ENCODE results near the gene TUBAL3. TPM values are rescaled to one million over a fixed set of nuclear protein-coding genes. Genes with fewer than 3 reads are reported as not detected.
A peak's percentile ranks its signal among the peaks of the same experiment; 100 is the strongest.

The TUBAL3 gene
- not detected for total RNA-seq

DNA sequence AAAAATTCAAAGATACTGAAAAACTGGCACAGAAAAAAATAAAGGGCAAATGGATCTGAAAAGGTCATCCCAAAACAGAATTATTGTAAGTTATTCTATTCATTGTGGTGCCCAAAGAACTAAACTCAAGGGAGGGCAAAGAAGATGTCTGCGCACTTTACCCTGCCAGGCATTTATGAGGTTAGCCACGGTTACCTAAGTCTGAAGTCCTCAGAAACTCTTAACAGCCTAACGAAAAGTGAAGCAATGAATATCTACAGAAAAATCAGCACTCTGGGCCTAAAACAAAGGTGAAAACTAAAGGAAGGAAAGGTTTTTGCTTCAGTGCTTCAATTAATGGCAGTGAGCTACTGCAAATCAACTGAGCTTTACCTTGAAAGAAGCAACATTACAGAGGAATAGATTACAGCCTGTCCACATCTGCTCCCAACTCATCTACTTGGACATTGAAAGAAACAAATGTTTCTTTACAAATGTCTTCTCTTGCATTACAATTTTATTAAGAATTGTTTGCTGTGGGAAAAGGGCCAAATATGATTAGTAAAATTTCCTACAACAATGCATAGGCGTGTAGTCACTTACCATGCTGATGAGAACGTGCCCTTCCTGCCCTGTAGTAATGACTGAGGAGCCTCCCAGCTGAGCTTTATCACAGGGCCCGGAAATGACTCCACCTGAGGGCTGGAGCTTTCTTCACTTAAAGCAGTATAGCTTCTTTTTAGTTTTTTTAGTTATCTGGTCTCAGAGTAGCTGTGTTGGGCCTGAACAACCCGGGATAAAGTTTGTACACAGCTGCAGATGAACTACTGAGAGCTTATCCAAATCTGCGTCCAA lies at the start of gene TUBAL3:
Gene TUBAL3 (minus strand): TSS at position 621 of the 834 bp plus-strand sequence. CDS start 36 bp downstream, at position 585.
- DNase-seq (ENCODE audit: low spot score in 2 of 2): no peak
- FAIRE-seq: no peak

DNA sequence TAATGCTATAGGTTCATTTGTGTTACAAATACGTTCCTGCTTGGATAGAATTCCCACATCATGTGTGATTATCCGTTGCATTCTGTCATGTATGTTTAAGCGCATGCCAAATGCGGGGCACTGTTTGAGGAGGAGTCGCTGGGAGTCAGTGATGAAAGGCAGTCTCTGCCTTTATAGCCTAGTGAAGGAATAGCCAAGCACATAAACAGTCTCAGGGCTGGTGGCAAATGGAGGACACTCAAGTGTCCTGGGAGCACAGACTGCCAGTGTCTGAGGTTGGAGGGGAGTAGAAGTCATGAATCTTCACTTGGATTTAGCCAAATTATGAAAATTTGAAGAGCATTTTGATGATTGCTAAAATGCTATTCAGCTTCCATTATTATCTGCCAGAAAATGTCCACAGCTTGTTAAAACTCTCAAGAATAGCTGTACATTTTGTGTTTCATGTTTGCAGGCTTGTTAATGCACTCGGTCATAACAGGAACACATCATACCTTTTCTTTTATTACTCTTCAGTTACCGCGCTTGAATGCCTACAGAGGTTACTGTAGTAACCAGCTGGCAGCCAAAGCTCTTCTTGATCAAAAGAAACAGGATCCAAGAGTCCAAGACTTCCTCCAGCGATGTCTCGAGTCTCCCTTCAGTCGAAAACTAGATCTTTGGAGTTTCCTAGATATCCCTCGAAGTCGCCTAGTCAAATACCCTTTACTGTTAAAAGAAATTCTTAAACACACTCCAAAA lies 49.3 kb upstream of the TUBAL3 start:
- FAIRE-seq (no peak), DNase-seq (ENCODE audit: low spot score in 2 of 2) (no peak)

DNA sequence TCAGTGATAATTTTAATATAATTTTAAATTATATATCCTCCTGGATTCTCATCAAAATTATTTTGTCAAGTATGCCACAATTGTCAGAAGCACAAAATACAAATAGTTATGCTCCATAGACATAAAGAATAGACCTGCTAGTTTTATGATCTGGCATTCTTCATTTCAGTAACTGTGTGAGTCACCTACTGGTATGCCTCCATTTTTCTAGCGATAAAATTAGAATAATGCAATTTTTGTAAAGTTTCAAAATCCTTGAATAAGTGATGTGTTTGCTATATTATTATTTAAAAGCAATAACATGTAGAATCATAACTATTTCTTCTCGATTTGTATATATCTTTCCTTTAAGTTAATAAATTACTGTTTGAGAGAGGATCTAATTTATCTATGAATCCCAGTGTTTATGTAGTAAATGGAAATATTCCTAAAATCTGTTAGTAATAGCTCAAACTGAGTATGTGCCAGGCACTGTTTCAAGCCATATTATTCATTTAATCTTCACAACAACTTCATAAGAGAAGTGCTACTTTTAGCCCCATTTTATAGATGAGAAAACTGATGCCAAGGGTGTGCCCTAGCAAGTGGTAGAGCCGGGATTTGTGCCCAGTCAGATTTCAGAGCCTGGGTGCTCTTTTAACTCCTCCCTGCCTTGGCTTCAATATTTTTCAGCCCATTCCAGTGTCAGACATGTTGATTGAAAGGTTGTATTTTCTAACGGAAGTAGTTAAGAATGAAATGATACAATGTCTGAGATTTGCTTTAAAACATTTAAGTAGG lies 46.2 kb upstream of the TUBAL3 start:
- DNase-seq (ENCODE audit: low spot score in 2 of 2) (no peak), FAIRE-seq (no peak)

DNA sequence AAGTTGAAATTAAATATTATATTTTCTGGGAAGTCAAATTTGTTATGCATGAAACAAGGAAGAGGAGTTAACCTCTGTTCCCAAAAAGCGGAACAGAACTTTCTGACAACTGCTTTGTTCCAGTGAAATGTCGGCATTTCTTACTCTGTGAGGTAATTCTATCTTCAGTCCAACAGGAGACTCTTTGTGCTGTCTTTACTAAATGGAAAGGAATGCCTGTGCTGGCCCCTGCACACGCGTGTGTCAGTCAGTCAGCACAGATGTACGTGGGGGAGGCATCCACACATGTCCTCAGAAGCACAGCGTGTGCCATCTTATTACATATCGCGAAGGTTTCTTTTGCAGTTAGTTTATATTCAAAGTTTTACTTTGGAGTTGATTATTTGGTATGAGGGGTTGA lies 45.2 kb upstream of the TUBAL3 start:
- no peak for FAIRE-seq
- no peak for DNase-seq (ENCODE audit: low spot score in 2 of 2)

DNA sequence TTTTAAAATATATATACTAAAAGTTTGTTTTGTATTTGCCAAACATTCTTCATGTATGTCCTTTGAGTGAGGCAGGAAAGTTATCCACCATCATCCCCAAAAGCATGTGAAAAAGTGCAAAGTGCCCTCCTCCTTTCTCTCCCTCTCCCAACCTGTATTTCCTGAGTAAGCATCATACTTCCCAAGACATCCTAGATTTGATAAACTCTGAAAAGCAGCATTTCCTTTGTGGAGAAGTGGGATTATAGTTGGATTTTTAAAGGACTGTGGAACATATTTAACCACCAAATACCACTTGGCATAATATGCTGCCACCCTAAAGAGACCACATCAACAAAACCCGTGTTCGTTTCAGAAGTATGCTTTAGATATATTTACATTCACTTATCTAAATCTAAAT lies 44.6 kb upstream of the TUBAL3 start:
- DNase-seq (ENCODE audit: low spot score in 2 of 2) (no peak), FAIRE-seq (no peak)

DNA sequence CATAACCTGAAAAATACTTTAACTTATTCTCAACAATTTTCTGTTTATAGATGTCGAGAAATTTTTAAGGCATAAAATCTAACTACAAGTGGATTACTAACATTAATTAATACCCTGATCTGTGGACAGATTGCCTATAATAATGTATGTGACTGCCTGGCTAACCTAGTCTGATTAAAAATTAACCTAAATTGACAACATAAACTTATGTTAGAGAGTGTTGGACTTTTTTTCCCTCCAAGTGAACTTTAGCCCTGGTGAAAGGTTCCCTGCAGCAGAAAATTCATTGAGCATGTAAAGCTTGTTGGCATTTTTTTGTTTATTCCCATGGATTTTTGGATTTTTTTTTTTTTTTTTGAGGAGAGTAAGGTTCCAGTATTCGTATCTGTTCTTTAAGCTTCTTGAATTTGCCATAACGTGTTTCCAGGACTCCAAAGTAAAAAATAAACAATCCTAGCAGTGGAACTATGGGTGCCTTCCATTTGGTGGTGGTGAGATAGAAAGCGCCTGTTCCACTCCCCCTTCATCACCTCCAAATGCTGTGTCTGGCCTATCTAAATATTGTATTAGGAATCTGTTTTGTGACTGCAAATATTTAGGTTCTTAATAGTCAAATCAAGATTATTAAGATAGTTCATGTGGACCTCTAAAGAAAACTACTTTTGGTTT lies 43.8 kb upstream of the TUBAL3 start:
- DNase-seq (ENCODE audit: low spot score in 2 of 2) (no peak), FAIRE-seq (no peak)

DNA sequence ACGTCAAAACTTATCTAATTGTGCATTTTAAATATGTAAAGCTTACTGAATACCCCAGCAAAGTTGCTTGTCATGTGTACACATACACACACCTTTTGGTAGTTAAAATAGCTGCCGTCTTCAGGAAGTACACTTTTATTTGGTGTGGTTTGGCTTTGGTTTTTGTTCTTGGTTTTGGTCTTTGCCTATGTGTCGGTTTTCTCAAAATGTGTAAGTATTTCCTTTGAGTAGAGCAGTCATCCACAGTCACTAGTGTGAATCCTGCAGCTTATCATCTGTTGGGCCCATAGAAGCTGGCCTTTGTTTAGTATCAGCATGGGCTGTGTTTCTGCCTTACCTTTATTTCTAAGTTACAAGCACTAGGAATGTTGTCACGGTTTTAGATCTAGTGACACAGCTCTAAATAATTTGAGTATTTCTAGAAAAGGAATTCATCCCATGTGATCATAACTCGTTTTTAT lies 43.0 kb upstream of the TUBAL3 start:
- no peak for FAIRE-seq
- no peak for DNase-seq (ENCODE audit: low spot score in 2 of 2)

DNA sequence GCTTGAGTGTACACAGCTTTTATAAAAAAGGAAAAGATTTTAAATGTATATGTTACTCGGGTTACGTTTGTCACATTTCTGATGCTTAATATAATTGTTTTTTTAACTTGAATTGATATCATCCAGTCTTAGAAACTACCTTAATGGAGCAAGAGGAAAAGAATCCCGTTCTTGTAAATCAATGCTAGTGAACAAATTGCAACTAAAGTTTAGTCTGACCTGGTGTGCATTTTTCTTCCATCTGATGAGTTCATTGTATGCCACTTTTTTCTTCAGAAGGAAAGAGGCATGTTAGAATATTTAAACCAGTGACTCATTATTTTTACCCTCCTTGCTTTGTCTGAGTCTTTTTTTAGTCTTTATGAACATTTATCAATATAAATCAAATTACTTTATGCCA lies 42.4 kb upstream of the TUBAL3 start:
- FAIRE-seq (no peak), DNase-seq (ENCODE audit: low spot score in 2 of 2) (no peak)

DNA sequence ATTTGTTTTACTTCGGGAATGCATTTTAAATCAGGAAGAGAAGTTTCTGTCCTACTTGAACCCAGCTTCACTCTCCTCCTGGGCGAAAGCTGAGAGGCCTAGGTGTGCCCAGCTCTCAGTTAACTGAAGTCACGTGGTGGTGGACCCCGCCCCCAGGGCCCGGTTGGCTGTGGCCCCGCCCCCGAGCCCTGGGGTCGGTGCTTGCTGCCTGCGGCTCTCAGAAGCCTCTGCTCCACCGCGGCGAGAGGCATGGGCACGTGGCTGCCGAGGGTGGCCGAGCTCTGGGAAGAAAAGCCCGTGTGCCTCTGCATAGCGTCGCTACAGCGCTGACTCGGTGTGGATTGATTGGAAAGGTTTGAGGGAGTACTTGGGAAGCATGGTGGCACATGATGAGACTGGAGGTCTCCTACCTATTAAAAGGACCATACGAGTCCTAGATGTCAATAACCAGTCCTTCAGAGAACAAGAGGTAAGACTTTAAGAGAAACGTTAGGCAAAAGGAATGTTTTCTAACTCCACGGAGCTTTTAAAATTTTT lies 41.8 kb upstream of the TUBAL3 start:
- no peak for FAIRE-seq

DNA sequence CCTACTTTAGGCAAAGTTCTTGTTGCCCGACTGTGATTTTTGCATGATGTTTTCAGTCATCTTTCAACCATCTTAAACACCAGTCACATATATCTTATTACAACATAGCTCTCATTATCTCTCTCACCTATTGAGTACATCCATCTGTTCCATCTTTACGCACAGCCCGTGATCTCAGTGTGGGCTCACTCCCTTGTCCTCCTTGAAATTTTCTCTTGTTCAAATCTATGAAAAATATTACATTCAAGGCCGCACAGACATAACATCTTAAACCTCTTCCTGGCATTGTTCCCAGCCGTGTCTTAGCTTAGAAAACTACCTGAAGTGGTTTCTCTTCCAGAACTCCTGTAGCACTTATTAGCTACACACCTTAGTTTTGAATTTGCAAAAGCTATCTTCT lies 40.4 kb upstream of the TUBAL3 start:
- no peak for FAIRE-seq
- DNase-seq (ENCODE audit: low spot score in 2 of 2): no peak

More for the DNA sequence above, 41.8 kb upstream of the TUBAL3 start:
- peak in 1 of 2 donors; percentile 39 for DNase-seq (ENCODE audit: low spot score in 2 of 2)

DNA sequence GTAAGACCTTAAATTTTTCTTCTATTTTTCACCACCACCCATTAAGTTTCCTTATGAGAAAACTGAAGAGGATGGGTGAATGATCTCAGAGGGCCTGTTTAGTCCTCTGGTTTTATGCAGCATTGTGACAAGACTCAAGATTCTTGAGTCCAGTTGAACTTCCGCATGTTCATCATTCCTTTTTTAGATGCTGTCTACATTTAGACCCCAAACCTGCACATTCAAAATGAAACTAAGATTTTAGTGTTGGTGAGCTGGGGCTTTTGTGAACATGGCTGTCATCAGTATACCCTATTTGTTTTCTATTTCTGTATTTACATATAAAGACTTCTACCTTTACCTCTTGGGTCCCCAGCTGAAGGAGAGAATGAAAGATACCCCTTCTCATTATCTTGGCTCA lies 38.8 kb upstream of the TUBAL3 start:
- FAIRE-seq: no peak
- no peak for DNase-seq (ENCODE audit: low spot score in 2 of 2)

DNA sequence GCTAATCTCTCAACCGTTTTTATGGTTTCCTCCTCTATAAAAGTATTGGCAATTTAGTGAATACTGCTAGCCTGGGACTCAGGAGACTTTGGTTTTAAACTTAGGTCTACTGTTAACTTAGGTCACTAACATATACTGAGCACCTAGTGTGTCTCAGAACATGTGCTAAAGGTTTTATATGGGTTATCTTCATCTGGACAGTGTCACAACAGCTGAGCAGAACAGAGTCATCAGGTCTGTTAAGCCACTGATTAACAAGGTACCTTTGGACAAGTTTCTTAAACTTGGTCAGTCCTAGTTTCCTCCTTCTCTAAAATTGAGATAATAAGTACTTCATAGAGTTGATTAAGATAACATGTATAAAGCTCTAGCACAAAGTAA lies 38.4 kb upstream of the TUBAL3 start:
- FAIRE-seq: no peak
- DNase-seq (ENCODE audit: low spot score in 2 of 2): no peak

DNA sequence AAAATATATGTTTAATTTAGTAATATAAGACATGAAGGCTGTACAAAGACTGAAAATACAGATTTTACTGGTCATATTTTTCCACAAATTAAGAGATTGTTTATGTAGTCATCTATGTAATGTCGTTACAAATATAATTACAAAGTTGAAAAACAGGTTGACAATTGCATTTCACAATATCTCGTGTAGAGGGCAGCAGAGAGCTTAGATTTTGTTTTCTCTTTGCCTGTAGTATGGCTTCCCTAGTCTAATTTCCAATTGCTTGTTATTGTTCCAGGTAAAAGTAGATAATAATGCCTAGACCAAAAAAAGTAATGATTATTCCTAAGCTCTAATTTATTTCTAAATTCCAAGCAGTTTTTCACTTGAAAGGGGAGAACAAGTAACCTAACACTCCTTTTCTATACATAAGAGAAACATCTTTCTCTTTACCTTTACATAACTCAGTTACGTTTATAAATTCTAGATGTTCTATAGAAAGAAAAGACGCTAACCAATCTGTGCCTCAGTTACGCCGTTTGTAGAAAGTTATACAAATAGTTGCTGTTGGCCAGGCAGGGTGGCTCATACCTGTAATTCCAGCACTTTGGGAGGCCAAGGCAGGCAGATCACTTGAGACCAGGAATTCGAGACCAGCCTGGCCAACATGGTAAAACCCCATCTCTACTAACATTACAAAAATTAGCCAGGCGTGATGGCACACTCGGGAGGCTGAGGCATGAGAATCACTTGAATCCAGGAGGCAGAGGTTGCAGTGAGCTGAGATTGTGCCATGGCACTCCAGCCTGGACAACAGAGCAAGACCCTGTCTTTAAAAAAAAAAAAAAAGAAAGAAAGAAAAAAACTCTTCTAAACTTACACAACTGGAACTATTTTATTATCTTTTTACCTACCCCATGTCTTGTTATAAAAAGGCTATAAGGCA lies 37.7 kb upstream of the TUBAL3 start:
- peak; percentile 91 for FAIRE-seq
- peak; percentile 41 to 49 for DNase-seq (ENCODE audit: low spot score in 2 of 2)

DNA sequence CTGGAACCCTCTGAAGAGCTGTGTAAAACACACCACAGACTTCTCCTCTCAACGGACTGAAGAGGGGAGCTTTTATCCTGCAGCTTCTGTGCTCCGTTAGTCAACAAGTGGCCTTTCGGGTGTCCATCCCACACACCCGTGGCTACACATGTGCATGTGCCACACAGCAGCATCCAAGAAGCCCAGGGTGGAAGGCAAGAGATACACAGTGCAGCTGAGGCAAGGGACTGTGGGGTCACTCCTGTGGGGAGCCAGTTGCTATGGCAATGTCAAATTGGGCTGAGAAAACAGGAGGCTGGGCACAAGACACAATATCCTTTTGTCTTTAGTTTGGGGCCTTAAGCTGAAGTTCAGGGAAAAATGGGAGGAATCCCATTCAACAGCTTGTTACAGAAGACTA lies 36.5 kb upstream of the TUBAL3 start:
- FAIRE-seq (no peak), DNase-seq (ENCODE audit: low spot score in 2 of 2) (no peak)

DNA sequence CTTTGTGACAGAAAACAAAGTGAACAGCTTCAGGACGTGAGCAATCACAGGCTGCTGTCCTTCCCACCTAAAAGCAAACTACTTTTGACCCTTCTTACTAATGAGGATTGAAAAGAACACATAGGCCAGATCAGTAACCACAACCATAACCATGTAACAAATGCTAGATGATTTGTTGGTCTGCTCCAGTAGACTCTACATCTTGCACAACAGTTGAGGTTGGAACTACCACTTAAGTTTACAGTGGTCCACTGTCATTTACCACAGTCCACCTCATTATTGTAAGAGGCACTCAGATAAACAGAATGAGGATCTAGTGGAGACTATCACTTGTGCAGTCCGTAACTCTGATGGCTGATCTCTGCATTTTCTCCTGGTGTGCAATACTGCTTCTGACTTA lies 35.6 kb upstream of the TUBAL3 start:
- FAIRE-seq (no peak), DNase-seq (ENCODE audit: low spot score in 2 of 2) (no peak)

DNA sequence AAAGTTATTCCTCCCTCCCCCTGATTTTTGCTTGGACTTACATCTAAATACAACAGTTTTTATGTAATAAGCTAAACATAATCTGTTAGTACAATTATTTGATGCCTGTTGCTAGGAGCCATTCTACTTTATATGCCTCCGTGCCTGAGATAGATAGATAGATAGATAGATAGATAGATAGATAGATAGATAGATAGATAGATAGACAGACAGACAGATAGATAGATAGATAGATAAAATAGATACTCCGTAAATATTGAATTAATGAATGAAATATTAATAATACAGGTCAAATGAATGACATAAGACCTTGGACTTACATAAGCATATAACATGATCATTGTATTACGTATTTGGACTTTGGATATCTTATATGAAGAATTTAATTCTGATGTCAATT lies 30.7 kb upstream of the TUBAL3 start:
- FAIRE-seq: no peak

DNA sequence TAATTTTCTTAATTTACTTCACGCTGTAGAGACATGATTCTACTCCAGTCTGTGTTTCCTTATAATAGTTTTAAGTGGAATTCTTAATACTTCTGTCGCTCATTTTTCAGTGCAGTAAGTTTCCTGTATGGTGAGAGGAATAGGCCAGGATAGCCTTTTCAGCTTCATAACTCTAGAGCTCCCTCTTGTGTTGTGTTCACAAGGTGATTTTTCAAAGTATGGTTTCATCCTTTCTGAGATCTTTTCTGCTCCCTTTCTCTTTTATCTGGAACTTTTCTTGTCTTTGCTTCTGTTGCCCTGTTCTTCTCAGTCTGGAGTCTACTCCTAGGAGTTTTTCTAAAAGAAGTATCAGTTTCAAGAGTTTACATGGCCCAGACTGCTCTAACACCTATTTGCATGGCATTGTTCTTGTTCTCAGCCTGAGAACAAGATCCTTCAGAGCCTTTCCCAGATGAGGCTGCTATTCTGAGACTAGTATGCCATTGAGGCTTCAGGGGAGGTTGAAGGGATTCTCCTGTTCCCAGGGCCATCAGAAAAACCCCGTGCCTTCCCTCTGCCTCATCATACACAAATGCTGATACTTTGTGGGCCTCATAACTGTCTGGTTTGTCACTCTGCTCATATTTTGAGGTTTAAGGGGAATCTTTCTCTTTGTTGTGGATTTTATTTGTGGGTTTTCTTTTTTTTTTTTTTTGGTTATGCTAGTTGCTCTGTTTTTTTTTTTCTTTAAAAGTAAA lies 29.6 kb upstream of the TUBAL3 start:
- no peak for DNase-seq (ENCODE audit: low spot score in 2 of 2)
- peak; percentile 3 for FAIRE-seq

More for the DNA sequence above, 30.7 kb upstream of the TUBAL3 start:
- no peak for DNase-seq (ENCODE audit: low spot score in 2 of 2)

DNA sequence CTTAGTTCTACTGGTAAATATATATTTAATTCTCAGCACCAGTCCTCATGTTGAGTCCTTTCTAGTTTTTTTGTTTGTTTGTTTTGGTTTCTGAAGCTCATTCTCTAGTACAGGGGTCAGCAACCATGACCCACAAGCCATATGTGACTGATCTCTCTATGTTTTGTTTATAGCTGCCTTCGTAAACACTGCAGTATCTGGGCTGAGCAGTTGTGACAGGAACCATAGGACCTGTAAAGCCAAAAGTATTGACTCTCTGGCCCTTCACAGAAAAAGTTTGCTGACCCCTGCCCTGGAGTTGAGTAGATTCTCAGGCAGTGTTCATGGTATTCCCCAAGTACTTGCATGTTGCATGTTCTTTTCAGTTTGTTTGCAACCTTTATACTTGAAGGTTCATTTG lies 28.6 kb upstream of the TUBAL3 start:
- DNase-seq (ENCODE audit: low spot score in 2 of 2) (no peak), FAIRE-seq (no peak)
